Ureter (tissue), 1 donor: ENCODE measurements around the gene DEFB128. TPM values are rescaled to one million over a fixed set of nuclear protein-coding genes. Genes with fewer than 3 reads are reported as not detected.
"Not testable (repeated sequence)": the region's sequence is repeated elsewhere in the genome, so short reads cannot be mapped to it uniquely, and the experiment has no call there.

Source experiments
- DNase-seq: peaks from one replicate; pipeline ENCODE4 v3.0.0-alpha.2; 2020; ENCODE audit warnings: low spot score
- total RNA-seq: library from RNA; stranded (reverse); gene quantifications from one replicate; pipeline ENCODE4 v1.2.4, GENCODE V29; 2023
- donor health status: DM: yes; HTN: yes; CAD: no.

DEFB128 gene
- total RNA-seq: not detected

DNA sequence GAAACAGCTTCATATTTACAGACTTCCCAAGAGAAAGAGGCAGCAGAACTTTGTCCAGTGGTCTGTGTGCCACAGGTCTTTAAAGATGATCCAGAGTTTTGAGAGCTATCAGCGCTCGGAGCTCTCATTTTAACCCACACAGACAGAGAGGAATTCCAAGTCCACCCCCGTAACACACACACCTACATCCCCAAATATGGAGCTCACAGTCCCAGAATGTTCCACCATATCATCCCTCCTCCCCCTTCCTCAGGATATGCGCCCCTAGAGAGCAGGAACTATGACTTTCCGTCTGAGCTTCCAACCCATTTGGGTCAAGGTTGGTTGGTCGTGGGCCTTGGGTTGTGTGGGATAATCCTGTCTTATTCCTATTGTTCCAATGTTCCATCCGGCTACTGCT, at the start of gene DEFB128:
Gene DEFB128 (minus strand): TSS at position 101 of the 400 bp plus-strand sequence. CDS start 88 bp downstream, at position 13.
- no peak for DNase-seq

DNA sequence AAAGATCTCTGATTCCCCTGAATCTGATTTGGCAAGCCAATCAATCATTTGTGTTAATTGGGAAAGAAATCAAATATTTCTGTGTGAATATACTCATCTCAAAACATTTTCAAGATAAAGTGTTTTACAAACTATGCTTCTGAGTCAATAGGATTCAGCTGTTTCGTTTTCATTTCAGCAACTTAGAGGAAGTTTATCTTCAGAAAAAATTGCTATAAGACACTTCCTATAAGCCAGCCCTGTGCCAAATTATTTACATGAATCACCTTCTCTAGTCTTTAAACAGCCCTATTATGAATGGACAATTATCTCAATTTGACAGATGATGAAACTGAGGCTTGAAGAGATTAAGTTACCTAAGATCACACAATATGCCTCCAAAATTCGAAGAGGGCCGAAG, 48.4 kb upstream of the DEFB128 start:
- no peak for DNase-seq

DNA sequence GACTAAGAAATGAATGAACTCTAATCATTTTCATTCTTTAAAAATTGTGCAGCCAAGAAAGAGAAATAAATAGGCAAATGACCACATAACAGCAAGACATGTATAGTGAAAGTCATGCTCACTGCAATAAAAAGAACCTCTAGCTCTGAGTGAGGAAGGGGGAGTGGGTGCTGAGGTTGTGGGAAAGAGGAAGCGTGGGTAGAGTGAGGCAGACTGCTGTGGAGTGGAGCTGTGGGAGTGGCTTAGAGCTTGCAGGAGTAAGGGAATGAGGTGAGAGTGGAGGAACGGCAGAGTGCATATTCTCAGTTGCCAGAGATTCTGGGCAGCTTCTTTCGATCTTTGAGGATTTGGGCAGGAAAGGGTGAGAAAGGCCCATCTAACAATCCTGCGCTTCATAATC, 48.0 kb upstream of the DEFB128 start:
- no peak for DNase-seq

DNA sequence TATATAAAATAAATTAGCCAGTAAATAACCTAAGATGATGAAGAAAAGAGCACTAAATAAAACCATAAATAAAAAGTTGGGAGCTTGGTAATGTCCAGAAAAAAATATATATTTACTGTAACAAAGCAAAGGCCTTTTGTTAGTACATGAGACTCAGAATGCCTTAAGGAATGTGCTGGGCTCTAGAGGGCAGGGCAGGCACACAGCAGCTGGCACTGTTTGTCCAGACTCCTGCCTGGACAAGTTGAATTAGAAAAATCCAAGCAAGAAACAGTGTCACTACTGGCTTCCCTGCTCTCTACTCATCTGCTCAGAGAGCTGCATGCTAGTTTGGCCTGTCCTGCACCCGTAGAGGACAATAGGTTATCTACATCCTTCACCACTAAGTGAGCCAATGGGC, 46.4 kb upstream of the DEFB128 start:
- DNase-seq: no peak

DNA sequence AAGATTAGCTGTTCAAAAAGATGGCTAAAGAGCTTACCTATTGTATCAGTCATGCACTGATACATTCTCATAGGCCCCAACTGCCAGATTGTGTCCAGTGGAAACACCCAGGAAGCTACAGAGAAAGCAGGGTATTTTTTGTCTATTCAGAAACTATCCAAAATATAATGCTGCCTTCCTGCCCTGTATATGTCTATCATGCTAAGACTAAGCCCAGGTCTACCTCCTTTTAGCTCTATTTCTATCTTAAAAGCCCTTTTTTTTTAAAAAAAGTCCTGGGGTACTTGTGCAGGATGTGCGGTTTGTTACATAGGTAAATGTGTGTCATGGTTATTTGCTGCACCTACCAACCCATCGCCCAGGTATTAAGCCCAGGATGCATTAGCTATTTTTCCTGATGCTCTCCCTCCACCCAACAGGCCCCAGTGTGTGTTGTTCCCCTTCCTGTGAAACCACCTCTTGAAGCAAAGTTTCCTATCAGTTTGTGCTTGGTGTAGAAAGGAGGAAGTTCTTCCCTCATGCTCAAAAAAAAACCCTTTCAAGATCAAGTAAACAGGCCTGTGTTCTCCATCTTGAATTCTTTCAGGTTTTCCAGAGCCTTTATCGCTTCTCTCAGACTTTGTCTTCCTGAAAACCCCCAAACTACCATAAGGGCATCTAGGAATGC, 38.1 kb upstream of the DEFB128 start:
- DNase-seq: no peak

DNA sequence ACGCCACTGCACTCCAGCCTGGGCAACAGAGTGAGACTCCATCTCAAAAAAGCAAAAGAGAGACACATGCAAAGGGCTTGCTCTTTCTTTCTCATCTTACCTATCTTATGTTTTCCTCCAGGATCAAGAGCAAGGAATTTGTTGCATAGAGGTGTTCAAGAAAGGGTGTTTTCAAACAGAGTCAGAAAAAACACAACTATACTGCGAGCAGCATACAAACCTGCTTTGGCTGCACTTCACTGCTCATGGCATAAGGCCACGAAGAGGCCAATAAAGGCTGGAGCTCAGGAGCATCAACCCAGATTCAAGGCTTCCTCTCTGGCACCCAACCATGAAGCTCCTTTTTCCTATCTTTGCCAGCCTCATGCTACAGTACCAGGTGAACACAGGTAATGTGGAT, 37.4 kb upstream of the DEFB128 start, which contains the start of gene DEFB129:
Gene DEFB129 (plus strand): TSS at position 301 of the 400 bp plus-strand sequence. CDS start 31 bp downstream, at position 332.
- no peak for DNase-seq

DNA sequence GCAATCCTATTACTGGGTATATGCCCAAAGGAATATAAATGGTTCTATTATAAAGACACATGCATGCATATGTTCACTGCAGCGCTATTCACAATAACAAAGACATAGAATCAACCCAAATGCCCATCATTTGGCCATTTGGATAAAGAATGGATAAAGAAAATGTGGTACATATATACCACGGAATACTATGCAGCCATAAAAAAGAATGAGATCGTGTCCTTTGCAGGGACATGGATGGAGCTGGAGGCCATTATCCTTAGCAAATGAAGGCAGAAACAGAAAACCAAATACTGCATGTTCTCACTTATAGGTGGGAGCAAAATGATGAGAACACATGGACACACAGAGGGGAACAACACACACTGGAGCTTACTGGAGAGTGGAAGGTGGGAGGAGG, 36.4 kb upstream of the DEFB128 start:
- not testable (repeated sequence) for DNase-seq

DNA sequence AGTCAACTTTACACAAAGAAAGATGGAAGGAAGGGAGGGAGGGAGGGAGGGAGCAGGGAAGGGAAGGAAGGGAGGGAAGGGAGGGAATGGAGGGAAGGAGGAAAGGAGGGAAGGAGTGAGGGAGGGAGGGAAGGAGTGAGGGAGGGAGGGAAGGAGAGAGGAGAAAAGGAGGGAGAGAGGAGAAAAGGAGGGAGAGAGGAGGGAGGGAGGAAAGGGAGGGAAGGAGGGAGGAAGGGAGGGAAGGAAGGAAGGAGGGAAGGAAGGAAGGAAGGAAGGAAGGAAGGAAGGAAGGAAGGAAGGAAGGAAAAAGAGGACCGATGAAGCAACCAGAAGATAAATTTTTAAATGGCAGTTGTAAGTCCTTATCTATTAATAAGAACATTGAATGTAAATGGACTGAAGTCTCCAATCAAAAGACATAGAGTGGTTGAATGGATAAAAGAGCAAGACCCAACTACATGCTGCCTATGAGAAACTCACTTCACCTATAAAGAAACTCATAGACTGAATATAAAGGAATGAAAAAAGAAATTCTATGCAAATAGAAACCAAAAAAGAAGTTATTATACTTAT, 31.8 kb upstream of the DEFB128 start:
- no peak for DNase-seq

DNA sequence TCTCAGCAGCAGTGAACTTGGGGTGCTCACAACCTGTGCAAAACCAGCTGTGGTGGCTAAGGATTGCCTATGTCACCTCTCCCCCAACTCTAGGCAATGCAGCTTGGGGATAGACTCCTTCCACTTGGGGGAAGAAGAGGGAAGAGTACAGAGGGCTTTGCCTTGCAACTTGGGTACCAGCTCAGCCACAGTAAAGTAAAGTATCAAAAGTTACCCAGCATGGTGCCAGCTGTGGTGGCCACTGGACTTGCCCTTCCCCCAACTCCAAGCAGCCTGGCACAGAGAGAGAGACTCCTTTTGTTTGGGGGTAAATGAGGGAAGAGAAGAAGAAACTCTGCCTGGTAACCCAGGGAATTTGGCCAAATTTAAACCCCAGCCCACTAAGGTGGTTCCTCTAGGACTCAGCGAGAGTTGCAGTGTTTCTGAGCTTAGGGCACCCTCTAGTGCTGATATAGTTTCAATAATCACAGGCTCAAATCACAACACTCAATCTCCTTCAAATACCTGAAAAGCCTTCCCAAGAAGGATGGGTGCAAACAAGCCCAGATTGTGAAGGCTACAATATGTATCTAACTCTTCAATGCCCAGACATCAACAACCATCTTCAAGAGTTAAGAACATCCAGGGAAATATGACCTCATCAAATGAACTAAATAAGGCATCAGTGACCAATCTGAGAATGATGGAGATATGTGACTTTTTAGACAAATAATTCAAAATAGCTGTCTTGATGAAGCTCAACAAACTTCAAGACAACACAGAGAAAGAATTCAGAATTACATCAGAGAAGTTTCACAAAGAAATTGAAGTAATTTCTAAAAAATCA, 30.0 kb upstream of the DEFB128 start:
- no peak for DNase-seq

DNA sequence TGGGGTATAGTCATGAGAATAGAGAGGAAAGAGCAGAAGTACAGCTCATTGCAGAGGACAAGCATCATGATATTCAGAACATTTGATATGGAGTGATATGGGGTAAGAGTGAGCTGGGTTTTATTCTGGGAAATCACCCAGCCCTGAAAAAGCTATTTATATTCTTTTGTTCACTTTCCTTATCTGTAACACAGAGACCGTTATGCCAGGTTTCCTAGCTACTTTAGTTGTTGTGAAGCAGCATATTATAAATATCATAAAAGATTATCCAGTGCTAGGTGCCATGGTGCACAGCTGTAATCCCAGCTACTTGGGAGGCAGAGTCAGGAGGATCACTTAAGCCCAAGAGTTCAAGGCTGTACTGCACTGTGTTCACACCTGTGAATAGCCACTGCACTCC, 27.8 kb upstream of the DEFB128 start:
- DNase-seq: no peak

DNA sequence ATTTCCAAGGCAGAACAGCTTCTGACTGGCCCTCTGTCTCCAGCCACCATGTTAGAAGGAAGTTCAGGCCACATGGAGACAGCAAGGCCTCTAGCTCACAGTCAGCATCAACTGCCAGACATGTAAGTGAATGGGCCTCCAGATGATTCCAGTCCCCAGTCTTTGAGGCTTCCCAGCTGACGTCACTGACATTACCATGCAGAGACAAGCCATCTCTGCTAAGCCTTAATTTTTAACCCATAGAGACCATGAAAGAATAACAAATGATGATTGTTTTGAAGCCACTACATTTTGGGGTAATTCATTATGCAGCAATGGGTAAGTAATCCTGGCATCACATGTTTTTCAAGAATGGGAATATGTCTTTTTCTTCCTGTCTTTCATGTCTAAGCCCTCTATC, 26.3 kb upstream of the DEFB128 start:
- DNase-seq: no peak

DNA sequence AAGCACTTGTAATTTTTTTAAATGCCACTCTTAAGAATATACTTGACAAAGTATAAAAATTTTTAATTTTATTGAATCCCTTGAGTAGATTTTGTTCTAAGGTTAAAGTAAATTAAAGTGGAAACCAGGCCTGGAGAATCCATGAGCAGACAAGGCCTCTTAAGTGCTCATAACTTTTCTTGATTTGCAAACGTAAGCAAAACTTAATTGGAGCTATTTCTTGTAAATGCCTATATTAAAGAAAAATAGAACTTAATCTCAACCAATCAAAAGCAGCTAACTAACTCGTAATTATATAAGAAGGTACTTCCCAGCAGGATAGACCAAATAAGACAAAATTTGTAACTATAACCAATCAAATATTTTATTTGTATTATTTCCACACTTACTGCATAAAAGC, 24.9 kb upstream of the DEFB128 start:
- no peak for DNase-seq

DNA sequence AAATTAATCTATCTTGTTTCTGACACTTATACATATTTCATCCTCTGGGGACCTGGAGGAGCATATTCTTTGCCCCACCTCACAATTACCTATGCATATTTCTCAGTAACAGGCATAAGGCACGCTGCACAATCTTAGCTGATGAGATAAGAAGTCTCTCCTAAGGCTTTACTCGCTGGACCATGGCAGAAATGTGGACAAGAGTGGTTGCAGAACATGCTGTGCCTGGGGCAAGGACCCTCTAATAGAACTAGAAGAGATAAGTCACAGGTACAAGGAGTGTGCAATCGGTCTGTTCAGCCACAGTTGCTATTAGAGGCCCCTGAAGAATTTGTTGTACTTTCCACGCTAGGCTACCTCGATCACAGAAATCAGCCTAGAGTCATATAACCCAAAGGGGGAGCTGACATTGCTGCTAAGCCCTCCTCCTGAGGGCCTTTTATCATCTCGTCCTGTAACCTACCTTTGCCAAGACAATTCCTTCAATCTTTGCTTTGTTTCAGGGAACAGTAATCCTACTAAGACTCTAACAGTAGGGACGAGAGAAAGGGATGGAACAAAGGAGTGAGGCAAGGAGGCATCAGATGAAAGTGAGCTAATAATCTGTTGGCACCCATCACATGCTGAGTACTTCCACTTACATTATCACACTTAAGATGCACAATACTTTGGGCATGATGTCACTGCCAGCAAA, 21.4 kb upstream of the DEFB128 start:
- no peak for DNase-seq

DNA sequence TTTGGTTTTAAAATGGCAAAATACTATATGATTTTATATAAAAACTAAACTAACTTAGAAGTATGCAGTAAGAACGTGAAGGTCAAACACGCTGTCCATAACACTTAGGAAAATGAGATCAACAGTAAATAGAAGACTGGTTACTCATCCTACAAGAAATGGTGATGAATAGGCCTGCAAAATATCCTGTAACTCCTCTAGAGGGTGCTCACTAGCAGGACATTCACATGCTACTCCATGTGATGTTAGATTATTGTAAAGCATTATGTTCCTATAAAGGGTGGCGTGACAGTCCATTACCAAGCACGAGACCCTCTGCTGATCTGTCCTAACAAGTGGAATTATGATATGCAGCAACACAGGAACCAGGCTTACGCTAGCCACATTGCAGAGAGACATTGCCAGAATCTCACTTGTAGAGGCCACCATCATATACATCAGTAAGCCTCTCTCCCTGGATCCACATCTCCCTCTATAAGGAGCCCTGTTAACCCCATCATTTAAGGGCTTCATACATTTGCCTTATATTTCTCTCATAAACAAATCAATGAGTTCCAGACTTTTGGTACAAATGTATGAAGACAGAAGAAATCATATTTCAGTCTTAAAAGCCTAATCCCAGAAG, 19.5 kb upstream of the DEFB128 start:
- DNase-seq: no peak

DNA sequence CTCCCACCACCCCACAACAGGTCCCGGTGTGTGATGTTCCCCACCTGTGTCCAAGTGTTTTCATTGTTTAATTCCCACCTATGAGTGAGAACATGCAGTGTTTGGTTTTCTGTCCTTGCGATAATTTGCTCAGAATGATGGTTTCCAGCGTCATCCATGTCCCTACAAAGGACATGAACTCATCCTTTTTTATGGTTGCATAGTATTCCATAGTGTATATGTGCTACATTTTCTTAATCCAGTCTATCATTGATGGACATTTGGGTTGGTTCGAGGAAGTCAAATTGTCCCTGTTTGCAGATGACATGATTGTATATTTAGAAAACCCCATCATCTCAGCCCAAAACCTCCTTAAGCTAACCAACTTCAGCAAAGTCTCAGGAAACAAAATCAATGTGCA, 14.1 kb upstream of the DEFB128 start:
- not testable (repeated sequence) for DNase-seq

DNA sequence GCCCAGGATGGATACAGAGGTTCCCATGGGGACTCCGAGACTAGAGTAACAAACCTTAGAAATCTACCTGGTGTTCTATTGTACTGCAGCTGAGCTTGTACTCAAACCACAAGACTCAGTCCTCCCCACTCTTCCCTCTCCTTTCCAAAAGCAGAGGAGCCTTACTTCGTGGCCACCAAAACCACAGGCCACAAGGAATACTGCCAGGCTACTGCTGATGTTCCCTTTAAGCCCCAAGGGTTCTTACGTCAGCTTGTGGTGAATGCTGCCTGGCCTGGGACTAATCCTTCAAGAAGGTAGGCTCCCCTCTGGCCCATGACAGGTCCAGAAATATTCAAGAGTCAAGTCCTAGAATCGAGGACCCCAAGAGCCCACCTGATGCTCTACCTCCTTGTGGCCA, 10.5 kb upstream of the DEFB128 start:
- no peak for DNase-seq

DNA sequence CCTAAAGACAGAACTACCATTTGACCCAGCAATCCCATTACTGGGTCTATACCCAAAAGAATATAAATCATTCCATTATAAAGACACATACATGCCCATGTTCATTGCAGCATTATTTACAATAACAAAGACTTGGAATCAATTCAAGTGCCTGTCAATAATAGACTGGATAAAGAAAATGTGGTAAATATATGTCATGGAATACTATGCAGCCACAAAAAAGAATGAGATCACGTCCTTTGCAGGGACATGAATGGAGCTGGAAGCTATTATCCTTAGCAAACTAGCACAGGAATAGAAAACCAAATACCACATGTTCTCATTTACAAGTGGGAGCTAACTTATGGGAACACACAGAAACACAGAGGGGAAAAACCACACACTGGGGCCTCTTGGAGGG, 8.7 kb upstream of the DEFB128 start:
- no peak for DNase-seq

DNA sequence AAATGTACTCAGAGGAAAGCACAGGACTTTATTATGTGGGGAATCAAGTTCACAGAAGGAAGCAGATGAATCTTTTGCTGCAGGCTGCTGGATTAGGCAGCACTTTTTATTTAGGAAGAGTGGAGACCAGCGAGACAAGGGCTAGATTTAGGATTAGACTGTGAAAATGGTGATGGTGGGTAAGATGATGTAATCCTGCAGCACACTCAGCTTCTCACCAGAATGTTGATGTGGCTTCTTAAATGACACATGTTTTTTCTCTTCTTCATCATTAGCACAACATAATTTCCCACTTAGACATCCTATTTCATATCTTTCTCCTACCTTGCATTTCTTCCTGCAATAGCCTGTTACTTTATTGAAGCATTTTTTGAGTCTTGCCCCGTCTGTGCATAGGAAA, 1.8 kb downstream of the DEFB128 start:
- DNase-seq: no peak

DNA sequence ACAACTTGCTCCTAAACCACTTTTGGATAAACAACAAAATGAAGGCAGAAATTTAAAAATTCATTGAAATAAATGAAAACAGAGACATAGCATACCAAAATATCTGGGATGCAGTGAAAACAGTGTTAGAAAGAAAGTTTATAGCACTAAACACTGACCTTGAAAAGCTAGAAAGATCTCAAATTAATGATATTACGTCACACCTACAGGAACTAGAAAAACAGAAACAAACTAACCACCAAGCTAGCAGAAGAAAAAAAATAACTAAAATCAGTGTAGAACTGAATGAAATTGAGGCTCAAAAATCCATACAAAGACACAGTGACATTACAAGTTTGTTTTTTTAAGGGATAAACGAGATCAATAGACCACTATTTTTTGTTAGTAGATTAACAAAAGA, 5.2 kb downstream of the DEFB128 start:
- DNase-seq: no peak

DNA sequence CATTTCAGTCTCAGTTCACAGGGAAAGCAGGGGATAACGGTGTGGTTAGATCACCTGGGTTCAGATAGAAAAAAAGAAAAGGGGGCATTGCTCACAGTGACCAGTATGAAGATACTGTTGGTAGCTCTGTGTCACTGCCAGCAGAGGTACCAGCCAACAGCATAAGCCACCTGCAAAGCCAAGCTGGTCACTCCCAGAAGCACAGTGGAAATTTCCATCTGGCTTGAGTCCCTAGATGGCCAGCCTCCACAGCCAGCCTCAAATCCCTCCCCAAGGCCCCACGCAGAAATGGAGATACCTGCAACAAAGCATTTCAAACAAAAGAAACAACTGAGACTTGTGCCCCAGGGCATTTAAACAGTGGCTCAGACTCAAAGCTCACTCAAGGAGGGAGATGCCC, 20.6 kb downstream of the DEFB128 start:
- DNase-seq: no peak

DNA sequence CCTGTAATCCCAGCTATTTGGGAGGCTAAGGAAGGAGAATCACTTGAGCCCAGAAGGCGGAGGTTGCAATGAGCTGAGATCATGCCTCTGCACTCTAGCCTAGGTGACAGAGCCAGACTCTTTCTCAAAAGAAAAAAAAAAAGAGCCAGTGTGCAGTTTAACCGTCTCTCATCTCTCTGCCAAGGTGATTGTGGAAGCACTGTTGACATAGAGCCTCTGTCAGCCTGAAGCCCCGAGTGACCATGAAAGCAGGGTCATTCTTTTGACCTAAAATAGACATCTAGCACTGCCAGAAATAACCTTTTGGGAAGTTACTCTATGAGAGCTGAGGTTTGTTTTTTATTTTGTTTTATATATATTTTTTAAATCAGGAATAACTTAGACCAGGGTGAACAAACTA, 24.9 kb downstream of the DEFB128 start:
- no peak for DNase-seq

DNA sequence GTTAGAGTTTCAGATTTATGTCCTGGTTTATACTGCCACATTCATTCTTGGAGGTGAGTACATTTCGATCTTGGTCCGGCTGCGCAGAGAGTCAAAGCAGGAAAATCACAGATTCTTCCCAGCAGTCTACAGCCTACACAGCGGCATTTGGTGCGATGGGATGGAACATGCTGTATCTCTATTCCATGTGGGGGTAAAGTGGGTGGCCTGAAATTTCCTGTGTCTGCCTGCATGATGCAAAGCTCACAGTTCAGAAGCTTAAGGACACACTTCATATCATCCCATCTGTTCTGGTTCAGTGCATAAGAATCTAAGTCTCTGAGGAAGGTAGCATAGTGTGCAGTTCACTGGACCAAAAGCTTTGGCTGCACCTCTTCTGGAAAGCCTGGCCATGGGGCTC, 32.4 kb downstream of the DEFB128 start, which contains the start of gene DEFB127:
Gene DEFB127 (plus strand): TSS at position 301 of the 400 bp plus-strand sequence. CDS start 91 bp downstream, at position 392.
- no peak for DNase-seq
